Psoas muscle (tissue), 8 donors: Measurements from ENCODE around the gene SSPN. TPM values are rescaled to one million over a fixed set of nuclear protein-coding genes. Genes with fewer than 3 reads are reported as not detected.
A peak's percentile ranks its signal among the peaks of the same experiment; 100 is the strongest.

Experiments
- ATAC-seq, 4 donors: fragments of 200-7000 bp; cut with Tn5 transposase; one replicate each; pipeline ENCODE4 v1.9.1; 2020; ENCODE audit warnings: moderate library complexity in 3 of 4, mild to moderate bottlenecking in 2 of 4
- DNase-seq, 2 donors: peaks; one replicate each; pipeline ENCODE4 v3.0.0-alpha.2; 2020
- H3K27ac ChIP-seq: fragments of 200-600 bp; one replicate; pipeline ENCODE4 v1.8.0; 2022
- H3K27me3 ChIP-seq, 3 donors: fragments of 200-600 bp in 1 of 3; one replicate each; pipeline versions ENCODE4 v1.6.1 to v1.8.0; 2013 to 2022; ENCODE audit warnings: low read length in 2 of 3, mild to moderate bottlenecking in 2 of 3, moderate library complexity in 1 of 3; ENCODE audit not compliant: insufficient read depth in 3 of 3
- H3K36me3 ChIP-seq, 2 donors: fragments of 200-600 bp in 1 of 2; one replicate each; pipeline versions ENCODE4 v1.6.1 to v1.8.0; 2013 to 2022; ENCODE audit warnings: low read depth in 1 of 2, mild to moderate bottlenecking in 1 of 2, moderate library complexity in 1 of 2; ENCODE audit not compliant: insufficient read depth in 1 of 2
- H3K4me1 ChIP-seq: fragments of 200-600 bp; one replicate; pipeline ENCODE4 v1.8.0; 2022
- H3K4me3 ChIP-seq: fragments of 200-600 bp; one replicate; pipeline ENCODE4 v1.8.0; 2022; ENCODE audit warnings: mild to moderate bottlenecking
- H3K9me3 ChIP-seq: fragments of 200-600 bp; one replicate; pipeline ENCODE4 v1.8.0; 2022
- WGBS, 3 donors: extraction: QIAGEN DNeasy Blood & Tissue Kit; methylation state at CpG; one replicate each; pipeline versions ENCODE4 v1.1.6 to v1.1.7; 2013; 5-methylcytosine and 5-hydroxymethylcytosine counted together
- intact Hi-C, 2 donors: fragments of 100-400 bp; cut with DNase I; formaldehyde crosslinking; loops; one replicate each; pipeline versions ENCODE4 v1.11.0 to v1.14.2; 2022
- long read RNA-seq, 2 donors: library from polyadenylated mRNA; unstranded; transcript quantifications; one replicate each; pipeline ENCODE4 v2.0.0, GENCODE V29; 2021
- polyA plus RNA-seq, 3 donors: library from polyadenylated mRNA; stranded (reverse); fragments of 200-250 nt; gene quantifications; one replicate each; pipeline ENCODE4 v1.2.3, GENCODE V29; 2013
- total RNA-seq, 4 donors: library from RNA; stranded (reverse); fragmentation: NEBNext Ultra II Directional in 2 of 4; extraction: Animal tissue kit (Norgen Biotek cat#: 25700) in 2 of 4; gene quantifications; one replicate each; pipeline versions ENCODE4 v1.2.1 to v1.2.4, GENCODE V29; 2021 to 2023
- TF ChIP-seq, protein P1 (sequence below): fragments of 200-600 bp; IDR thresholded peaks from one replicate; pipeline ENCODE4 v1.8.0; 2022; ENCODE audit warnings: antibody characterized with exemption
- donor health status: healthy with polysubstance abuse.
- donor health status: DM: no; HTN: no; CAD: no; lungs with moderate emphysema.
- donor health status: Bipolar disorder and iron deficiency.
- donor health status: healthy.
- donor health status: DM: yes; HTN: yes; CAD: no.
- donor health status: DM: no; HTN: no; CAD: no.
- donor health status: DM: no; HTN: no; CAD: no.
- donor health status: DM: yes; HTN: yes; CAD: no.

Gene SSPN, protein sequence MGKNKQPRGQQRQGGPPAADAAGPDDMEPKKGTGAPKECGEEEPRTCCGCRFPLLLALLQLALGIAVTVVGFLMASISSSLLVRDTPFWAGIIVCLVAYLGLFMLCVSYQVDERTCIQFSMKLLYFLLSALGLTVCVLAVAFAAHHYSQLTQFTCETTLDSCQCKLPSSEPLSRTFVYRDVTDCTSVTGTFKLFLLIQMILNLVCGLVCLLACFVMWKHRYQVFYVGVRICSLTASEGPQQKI
- total RNA-seq, result 10 to 100 TPM; 45.4 to 88.7 (median 73.5) TPM
- 10 to 100 TPM in 2 of 3 donors, 1 to 10 TPM in 1; 8.3 to 24.4 (median 15.2) TPM for polyA plus RNA-seq
- long read RNA-seq, donor 1, full-length matches to known transcripts, result 11 of 13 reads
- long read RNA-seq, donor 1, partial matches to known transcripts, result 0 of 13 reads
- long read RNA-seq, donor 1, other reads (novel, unspliced or antisense), result 2 of 13 reads
- long read RNA-seq, donor 2, full-length matches to known transcripts, result 28 of 42 reads
- long read RNA-seq, donor 2, partial matches to known transcripts, result 0 of 42 reads
- long read RNA-seq, donor 2, other reads (novel, unspliced or antisense), result 14 of 42 reads

DNA sequence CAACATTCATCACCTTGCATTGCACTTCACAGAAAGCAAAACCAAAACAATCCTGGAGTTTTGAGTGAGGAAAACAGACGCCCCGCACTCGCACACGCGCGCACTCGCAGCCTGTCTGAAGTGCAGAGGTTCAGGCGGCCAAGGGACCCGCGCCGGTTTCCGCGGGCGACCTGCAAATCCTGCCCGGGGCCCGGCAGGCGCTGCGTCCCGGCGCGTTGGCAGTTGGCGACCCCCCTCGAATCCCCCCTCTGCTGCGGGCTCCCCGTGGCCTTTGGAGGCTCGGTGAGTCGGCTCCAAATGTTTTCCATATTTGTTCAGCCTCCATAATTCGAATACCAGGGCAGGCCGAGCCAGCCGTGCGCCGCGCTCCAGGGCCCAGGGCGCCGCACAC is at the start of gene SSPN:
SSPN (plus strand) TSS at position 324 of the 391 bp plus-strand sequence. CDS start 100 bp downstream, outside the sequence.
- Histone ChIP-seq H3K27me3 (no peaks in the 10 kb centered on the region), H3K4me3 (peak within 1 kb of the TSS; percentile 82), H3K36me3 (no peaks in the 10 kb centered on the region), H3K27ac (peak within 1 kb of the TSS; percentile 89), H3K9me3 (no peaks in the 10 kb centered on the region), H3K4me1 (peaks cover 28% of the 10 kb centered on the region)
- intact Hi-C loops, result loop anchor here in 1 of 2 donors (5.0 kb wide), 1 partner anchor 68 kb away; the partner anchor contains the start of gene BHLHE41
- peak; percentile 62 to 72 (median 66) for ATAC-seq
- TF ChIP-seq, protein P1, sequence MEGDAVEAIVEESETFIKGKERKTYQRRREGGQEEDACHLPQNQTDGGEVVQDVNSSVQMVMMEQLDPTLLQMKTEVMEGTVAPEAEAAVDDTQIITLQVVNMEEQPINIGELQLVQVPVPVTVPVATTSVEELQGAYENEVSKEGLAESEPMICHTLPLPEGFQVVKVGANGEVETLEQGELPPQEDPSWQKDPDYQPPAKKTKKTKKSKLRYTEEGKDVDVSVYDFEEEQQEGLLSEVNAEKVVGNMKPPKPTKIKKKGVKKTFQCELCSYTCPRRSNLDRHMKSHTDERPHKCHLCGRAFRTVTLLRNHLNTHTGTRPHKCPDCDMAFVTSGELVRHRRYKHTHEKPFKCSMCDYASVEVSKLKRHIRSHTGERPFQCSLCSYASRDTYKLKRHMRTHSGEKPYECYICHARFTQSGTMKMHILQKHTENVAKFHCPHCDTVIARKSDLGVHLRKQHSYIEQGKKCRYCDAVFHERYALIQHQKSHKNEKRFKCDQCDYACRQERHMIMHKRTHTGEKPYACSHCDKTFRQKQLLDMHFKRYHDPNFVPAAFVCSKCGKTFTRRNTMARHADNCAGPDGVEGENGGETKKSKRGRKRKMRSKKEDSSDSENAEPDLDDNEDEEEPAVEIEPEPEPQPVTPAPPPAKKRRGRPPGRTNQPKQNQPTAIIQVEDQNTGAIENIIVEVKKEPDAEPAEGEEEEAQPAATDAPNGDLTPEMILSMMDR, result no peak
- WGBS, 3 donors, result 0% methylated on average over 35 of the region's 35 CpGs
- peak; percentile 74 to 87 for DNase-seq

DNA sequence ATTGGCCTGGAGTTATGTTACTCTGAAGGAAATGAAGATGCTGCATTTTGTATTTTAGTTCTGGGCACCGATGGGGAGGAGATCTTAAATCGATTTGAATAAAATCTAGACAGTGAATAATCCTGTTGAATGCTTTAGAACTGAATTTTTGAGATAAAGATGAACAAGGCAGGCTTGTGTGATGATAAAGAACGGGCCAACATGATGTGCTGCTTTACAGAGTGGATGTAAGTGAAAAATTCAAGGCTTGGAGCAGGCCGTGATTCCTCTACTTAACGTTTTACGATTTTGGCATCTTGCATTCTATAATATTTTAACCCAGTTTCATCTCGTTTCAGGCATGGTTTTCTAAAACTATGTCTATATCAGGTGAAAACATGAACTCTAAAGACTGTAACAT is 47.1 kb upstream of the SSPN start:
- no peak for ATAC-seq

DNA sequence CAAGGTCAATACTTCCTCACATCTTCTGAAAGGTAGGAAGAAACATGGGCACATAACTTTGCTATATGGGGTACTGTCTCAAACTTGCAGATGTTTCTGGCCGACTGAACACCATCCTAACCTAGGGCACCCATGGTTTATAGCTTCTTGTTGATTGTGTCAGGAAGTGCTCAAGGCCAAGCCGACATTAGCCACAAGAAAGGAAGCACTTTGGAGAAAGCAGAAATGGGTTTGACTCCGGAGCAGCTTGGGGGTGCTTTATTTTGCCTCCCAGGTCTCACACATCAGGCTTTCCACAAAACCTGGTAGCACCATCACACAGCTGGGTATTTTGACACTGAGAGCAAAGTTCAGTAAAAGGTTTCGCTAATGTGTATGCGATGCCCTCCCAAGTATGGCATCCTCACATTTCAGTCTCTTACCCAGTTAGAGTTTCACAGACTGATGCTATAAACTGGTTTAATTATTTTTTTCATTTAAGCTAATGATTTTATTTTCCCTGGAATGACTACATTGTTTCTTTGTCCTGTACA is 45.3 kb upstream of the SSPN start:
- Histone ChIP-seq H3K4me3 (no peak overlapping the region), H3K4me1 (peaks cover 14% of the 10 kb centered on the region), H3K9me3 (no peaks in the 10 kb centered on the region), H3K36me3 (no peaks in the 10 kb centered on the region), H3K27ac (no peak overlapping the region), H3K27me3 (no peaks in the 10 kb centered on the region)
- DNase-seq, result no peak
- no peak for ATAC-seq
- 55 to 66% (median 62%) methylated on average over 5 of the region's 5 CpGs for WGBS, 3 donors
- TF ChIP-seq, protein P1, result no peak
- intact Hi-C loops, result loop anchor here in 1 of 2 donors (5.0 kb wide), 1 partner anchor 42 kb away; no protein-coding TSS in a partner anchor

More for the DNA sequence above, 47.1 kb upstream of the SSPN start:
- H3K4me1 ChIP-seq, result peaks cover 5% of the 10 kb centered on the region
- intact Hi-C loops, result no loop called here
- TF ChIP-seq, protein P1, result no peak
- H3K27ac ChIP-seq, result no peak overlapping the region
- H3K36me3 ChIP-seq, result no peaks in the 10 kb centered on the region
- no peaks in the 10 kb centered on the region for H3K27me3 ChIP-seq
- H3K4me3 ChIP-seq, result no peak overlapping the region
- no peaks in the 10 kb centered on the region for H3K9me3 ChIP-seq
- WGBS, 3 donors, result 79 to 91% (median 88%) methylated on average over 7 of the region's 7 CpGs
- no peak for DNase-seq

DNA sequence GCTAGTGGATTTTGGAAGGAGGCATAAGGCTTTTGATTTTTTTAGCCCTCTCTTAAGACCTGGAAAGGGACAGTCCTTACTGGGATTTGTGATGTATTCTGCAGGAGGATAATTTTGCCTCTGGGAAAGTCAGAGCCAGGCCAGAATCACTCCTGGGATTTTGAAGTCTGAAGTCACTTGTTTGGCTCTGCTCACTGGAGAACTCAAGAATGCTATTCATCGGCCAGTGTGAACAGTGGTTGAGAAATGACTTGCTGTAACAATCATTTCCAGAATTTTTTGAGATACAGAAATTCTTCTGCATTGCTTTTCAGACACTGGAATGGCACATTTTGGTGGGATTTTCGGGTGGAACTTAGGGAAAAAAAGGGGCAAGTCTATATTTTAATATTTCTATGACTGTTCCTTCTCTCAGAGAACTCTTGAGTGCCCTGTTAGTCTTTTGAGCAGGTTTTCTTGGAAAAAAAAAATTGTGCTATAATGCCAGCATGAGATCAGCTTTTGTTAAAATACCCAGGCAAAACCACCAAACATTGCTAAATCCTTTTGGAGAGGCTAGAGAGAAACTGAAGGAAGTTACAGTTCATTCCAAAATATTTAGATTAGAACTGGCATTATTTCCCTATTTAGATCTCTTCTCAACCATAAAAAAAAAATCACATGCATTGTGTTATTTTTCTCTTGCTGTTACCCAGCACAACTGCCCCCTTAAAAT is 44.5 kb upstream of the SSPN start:
- DNase-seq (no peak), ATAC-seq (no peak)
- TF ChIP-seq, protein P1, result no peak

More for the DNA sequence above, 44.5 kb upstream of the SSPN start:
- no peak overlapping the region for H3K4me3 ChIP-seq
- no peaks in the 10 kb centered on the region for H3K27me3 ChIP-seq
- H3K36me3 ChIP-seq, result no peaks in the 10 kb centered on the region
- H3K27ac ChIP-seq, result no peak overlapping the region
- intact Hi-C loops, result loop anchor here in 1 of 2 donors (5.0 kb wide), 1 partner anchor 41 kb away; no protein-coding TSS in a partner anchor
- peaks cover 14% of the 10 kb centered on the region for H3K4me1 ChIP-seq
- 32 to 46% (median 39%) methylated on average over 2 of the region's 2 CpGs for WGBS, 3 donors
- no peaks in the 10 kb centered on the region for H3K9me3 ChIP-seq
